H1 (cell line): ENCODE measurements around the gene RGL2. TPM values are rescaled to one million over a fixed set of nuclear protein-coding genes. Genes with fewer than 3 reads are reported as not detected.
A peak's percentile ranks its signal among the peaks of the same experiment; 100 is the strongest.

Experiments
- BRCA1 ChIP-seq: IDR thresholded peaks from 2 replicates; pipeline ENCODE4 v1.6.1; 2012; ENCODE audit warnings: low read depth, low read length, improper control_type of control experiment
- FOSL1 ChIP-seq: IDR thresholded peaks from 2 replicates; pipeline ENCODE4 v1.6.1; 2011; ENCODE audit warnings: mild to moderate bottlenecking, low read depth, low read length, moderate library complexity; ENCODE audit not compliant: insufficient read depth
- KDM1A ChIP-seq: fragments of 200-600, 300-600 bp; sonication (generic); IDR thresholded peaks from 2 replicates; pipeline ENCODE4 v1.7.1; 2016; ENCODE audit warnings: mild to moderate bottlenecking, low read length, borderline replicate concordance
- PHF8 ChIP-seq: fragments of 200-600 bp; sonication (generic); conservative IDR thresholded peaks from 2 replicates; pipeline ENCODE4 v1.7.1; 2012; ENCODE audit warnings: low read depth, mild to moderate bottlenecking, inconsistent platforms, low read length, moderate library complexity
- SIX5 ChIP-seq: IDR thresholded peaks from 2 replicates; pipeline ENCODE4 v1.6.1; 2011; ENCODE audit warnings: mild to moderate bottlenecking, low read depth, low read length
- SRF ChIP-seq: IDR thresholded peaks from 2 replicates; pipeline ENCODE4 v1.6.1; 2011; ENCODE audit warnings: mild to moderate bottlenecking, low read depth, low read length, moderate library complexity
- TAF7 ChIP-seq: optimal IDR thresholded peaks from 2 replicates; pipeline ENCODE3; 2011; ENCODE audit warnings: low read depth, mild to moderate bottlenecking, inconsistent platforms, low read length, moderate library complexity, borderline replicate concordance
- TBP ChIP-seq: IDR thresholded peaks from 2 replicates; pipeline ENCODE4 v1.6.1; 2011; ENCODE audit warnings: low read depth, low read length, improper control_type of control experiment
- TEAD4 ChIP-seq: IDR thresholded peaks from 2 replicates; pipeline ENCODE4 v1.6.1; 2012; ENCODE audit warnings: low read depth, low read length, inconsistent platforms, mixed read lengths
- YY1 ChIP-seq: IDR thresholded peaks from 2 replicates; pipeline ENCODE4 v1.6.1; 2011; ENCODE audit warnings: low read depth, mild to moderate bottlenecking, low read length
- polyA plus RNA-seq, 7 experiments: library from polyadenylated mRNA; depleted of rRNA in 3 of 7; stranded (reverse) in 5 of 7; unstranded in 2 of 7; fragments of >200 nt in 5 of 7; fragments of 200-250 nt in 2 of 7; gene quantifications; 1 replicate in 5 of 7; 2 replicates in 1 of 7; 4 replicates in 1 of 7; pipeline versions ENCODE4 v1.2.1 to v1.2.3, GENCODE V29; 2011 to 2013; ENCODE audit warnings: missing spikeins in 2 of 7, mixed read lengths in 2 of 7
- total RNA-seq: library from RNA; stranded (reverse); fragmentation: NEBNext Ultra II Directional; extraction: Animal tissue kit (Norgen Biotek cat#: 25700); gene quantifications from 2 replicates; pipeline ENCODE4 v1.2.1, GENCODE V29; 2021
- TF ChIP-seq, protein P1 (sequence below): fragments of 300-600 bp; sonication (generic); IDR thresholded peaks from 2 replicates; pipeline ENCODE4 v1.7.1; 2012; ENCODE audit warnings: low read length, moderate library complexity, mild to moderate bottlenecking, inconsistent platforms; ENCODE audit not compliant: insufficient replicate concordance

The RGL2 gene
- total and polyA plus RNA-seq, 2 of the 8 experiments (the other 6 are each of a cell fraction or from before 2014, with no cell fraction given) = 58.1 to 80.3 TPM

DNA sequence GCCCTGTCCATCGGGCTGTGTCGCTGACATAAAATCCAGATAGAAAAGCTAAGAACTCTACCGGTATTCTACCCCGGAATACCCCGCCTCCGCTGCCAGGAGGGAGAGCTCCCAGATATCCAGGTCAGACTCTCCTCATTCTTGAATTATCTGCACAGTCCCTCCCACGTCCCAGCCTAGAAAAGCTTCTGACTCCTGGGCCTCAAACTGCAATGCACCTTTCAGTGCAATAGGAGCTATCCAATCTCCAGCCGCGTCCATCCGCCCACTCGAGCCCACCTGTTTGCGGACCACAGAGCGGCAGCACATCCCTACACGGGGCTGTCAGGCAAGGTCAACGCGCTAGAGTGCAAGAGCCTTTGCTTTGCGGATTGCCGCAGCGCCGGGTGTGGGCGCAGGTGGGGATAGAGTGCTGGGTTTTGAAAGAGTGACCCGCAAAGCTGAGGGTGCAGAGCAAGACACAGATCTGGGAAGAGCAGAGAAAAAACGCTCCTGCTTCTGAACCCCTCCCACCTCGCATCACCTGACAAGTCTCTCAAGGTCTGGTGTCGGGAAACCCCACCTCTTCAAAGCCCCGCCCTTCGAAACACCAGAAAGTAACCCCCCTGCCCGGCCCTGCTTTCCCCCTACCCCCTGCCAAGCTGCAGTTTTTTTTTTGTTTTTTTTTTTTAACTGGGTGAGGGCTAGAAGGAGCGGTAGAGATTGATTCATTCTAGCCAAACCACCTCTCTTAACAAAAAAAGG is 13.8 kb upstream of the RGL2 start (continued):
- TF ChIP-seq, protein P1, sequence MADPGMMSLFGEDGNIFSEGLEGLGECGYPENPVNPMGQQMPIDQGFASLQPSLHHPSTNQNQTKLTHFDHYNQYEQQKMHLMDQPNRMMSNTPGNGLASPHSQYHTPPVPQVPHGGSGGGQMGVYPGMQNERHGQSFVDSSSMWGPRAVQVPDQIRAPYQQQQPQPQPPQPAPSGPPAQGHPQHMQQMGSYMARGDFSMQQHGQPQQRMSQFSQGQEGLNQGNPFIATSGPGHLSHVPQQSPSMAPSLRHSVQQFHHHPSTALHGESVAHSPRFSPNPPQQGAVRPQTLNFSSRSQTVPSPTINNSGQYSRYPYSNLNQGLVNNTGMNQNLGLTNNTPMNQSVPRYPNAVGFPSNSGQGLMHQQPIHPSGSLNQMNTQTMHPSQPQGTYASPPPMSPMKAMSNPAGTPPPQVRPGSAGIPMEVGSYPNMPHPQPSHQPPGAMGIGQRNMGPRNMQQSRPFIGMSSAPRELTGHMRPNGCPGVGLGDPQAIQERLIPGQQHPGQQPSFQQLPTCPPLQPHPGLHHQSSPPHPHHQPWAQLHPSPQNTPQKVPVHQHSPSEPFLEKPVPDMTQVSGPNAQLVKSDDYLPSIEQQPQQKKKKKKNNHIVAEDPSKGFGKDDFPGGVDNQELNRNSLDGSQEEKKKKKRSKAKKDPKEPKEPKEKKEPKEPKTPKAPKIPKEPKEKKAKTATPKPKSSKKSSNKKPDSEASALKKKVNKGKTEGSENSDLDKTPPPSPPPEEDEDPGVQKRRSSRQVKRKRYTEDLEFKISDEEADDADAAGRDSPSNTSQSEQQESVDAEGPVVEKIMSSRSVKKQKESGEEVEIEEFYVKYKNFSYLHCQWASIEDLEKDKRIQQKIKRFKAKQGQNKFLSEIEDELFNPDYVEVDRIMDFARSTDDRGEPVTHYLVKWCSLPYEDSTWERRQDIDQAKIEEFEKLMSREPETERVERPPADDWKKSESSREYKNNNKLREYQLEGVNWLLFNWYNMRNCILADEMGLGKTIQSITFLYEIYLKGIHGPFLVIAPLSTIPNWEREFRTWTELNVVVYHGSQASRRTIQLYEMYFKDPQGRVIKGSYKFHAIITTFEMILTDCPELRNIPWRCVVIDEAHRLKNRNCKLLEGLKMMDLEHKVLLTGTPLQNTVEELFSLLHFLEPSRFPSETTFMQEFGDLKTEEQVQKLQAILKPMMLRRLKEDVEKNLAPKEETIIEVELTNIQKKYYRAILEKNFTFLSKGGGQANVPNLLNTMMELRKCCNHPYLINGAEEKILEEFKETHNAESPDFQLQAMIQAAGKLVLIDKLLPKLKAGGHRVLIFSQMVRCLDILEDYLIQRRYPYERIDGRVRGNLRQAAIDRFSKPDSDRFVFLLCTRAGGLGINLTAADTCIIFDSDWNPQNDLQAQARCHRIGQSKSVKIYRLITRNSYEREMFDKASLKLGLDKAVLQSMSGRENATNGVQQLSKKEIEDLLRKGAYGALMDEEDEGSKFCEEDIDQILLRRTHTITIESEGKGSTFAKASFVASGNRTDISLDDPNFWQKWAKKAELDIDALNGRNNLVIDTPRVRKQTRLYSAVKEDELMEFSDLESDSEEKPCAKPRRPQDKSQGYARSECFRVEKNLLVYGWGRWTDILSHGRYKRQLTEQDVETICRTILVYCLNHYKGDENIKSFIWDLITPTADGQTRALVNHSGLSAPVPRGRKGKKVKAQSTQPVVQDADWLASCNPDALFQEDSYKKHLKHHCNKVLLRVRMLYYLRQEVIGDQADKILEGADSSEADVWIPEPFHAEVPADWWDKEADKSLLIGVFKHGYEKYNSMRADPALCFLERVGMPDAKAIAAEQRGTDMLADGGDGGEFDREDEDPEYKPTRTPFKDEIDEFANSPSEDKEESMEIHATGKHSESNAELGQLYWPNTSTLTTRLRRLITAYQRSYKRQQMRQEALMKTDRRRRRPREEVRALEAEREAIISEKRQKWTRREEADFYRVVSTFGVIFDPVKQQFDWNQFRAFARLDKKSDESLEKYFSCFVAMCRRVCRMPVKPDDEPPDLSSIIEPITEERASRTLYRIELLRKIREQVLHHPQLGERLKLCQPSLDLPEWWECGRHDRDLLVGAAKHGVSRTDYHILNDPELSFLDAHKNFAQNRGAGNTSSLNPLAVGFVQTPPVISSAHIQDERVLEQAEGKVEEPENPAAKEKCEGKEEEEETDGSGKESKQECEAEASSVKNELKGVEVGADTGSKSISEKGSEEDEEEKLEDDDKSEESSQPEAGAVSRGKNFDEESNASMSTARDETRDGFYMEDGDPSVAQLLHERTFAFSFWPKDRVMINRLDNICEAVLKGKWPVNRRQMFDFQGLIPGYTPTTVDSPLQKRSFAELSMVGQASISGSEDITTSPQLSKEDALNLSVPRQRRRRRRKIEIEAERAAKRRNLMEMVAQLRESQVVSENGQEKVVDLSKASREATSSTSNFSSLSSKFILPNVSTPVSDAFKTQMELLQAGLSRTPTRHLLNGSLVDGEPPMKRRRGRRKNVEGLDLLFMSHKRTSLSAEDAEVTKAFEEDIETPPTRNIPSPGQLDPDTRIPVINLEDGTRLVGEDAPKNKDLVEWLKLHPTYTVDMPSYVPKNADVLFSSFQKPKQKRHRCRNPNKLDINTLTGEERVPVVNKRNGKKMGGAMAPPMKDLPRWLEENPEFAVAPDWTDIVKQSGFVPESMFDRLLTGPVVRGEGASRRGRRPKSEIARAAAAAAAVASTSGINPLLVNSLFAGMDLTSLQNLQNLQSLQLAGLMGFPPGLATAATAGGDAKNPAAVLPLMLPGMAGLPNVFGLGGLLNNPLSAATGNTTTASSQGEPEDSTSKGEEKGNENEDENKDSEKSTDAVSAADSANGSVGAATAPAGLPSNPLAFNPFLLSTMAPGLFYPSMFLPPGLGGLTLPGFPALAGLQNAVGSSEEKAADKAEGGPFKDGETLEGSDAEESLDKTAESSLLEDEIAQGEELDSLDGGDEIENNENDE = no peak
- TF ChIP-seq PHF8 (no peak), FOSL1 (no peak), KDM1A (no peak), BRCA1 (no peak), TAF7 (no peak), SRF (no peak), TBP (peak; percentile 48; the same call in 1 of the 2 replicates), SIX5 (no peak), TEAD4 (no peak), YY1 (no peak)
